Spleen (tissue), 11 donors: ENCODE measurements around the gene SMTN. TPM values are rescaled to one million over a fixed set of nuclear protein-coding genes. Genes with fewer than 3 reads are reported as not detected.

ENCODE experiments used
- DNase-seq: peaks from one replicate; pipeline ENCODE4 v3.0.0-alpha.2; 2020
- H3K27ac ChIP-seq, 8 donors: fragments of 200-600 bp; sonication (generic) in 7 of 8; 1 replicate in 4 of 8; 2 replicates in 4 of 8; pipeline versions ENCODE4 v1.5.0 to v1.8.0; 2016 to 2021; ENCODE audit warnings: inconsistent platforms in 4 of 8, mild to moderate bottlenecking in 4 of 8, moderate library complexity in 1 of 8
- H3K27me3 ChIP-seq, 7 donors: fragments of 200-600 bp; sonication (generic) in 6 of 7; replicated peaks in 1 of 7; 1 replicate in 4 of 7; 2 replicates in 3 of 7; pipeline versions ENCODE4 v1.5.0 to v1.8.0; 2016 to 2021; ENCODE audit warnings: inconsistent platforms in 3 of 7, mild to moderate bottlenecking in 1 of 7
- H3K36me3 ChIP-seq, 6 donors: fragments of 200-600 bp; sonication (generic) in 5 of 6; 1 replicate in 4 of 6; 2 replicates in 2 of 6; pipeline versions ENCODE4 v1.5.0 to v1.8.0; 2016 to 2021; ENCODE audit warnings: inconsistent platforms in 2 of 6
- H3K4me1 ChIP-seq, 6 donors: fragments of 200-600 bp; sonication (generic) in 5 of 6; 1 replicate in 3 of 6; 2 replicates in 3 of 6; pipeline versions ENCODE4 v1.5.0 to v1.8.0; 2016 to 2021; ENCODE audit warnings: inconsistent platforms in 3 of 6
- H3K4me3 ChIP-seq, 8 donors: fragments of 200-600 bp; sonication (generic) in 7 of 8; 1 replicate in 4 of 8; 2 replicates in 4 of 8; pipeline versions ENCODE4 v1.5.0 to v1.8.0; 2016 to 2021; ENCODE audit warnings: inconsistent platforms in 4 of 8, mild to moderate bottlenecking in 4 of 8, moderate library complexity in 2 of 8
- H3K9me3 ChIP-seq, 8 donors: fragments of 200-600 bp; sonication (generic) in 7 of 8; 1 replicate in 4 of 8; 2 replicates in 4 of 8; pipeline versions ENCODE4 v1.5.0 to v1.8.0; 2016 to 2021; ENCODE audit warnings: inconsistent platforms in 4 of 8
- POLR2A ChIP-seq, 3 donors: fragments of 450-650 bp; IDR thresholded peaks; one replicate each; pipeline ENCODE4 v1.5.1; 2017; ENCODE audit warnings: antibody characterized with exemption in 3 of 3, mild to moderate bottlenecking in 1 of 3
- POLR2AphosphoS5 ChIP-seq, 3 donors: sonication (generic); formaldehyde crosslinking; IDR thresholded peaks; one replicate each; pipeline ENCODE4 v1.5.1; 2017; ENCODE audit warnings: antibody characterized with exemption in 3 of 3
- WGBS, 5 donors: extraction: QIAGEN DNeasy Blood & Tissue Kit in 3 of 5; methylation state at CpG; one replicate each; pipeline versions ENCODE4 v1.1.5 to v1.1.7; 2013 to 2018; 5-methylcytosine and 5-hydroxymethylcytosine counted together
- intact Hi-C: fragments of 100-400 bp; cut with DNase I; formaldehyde crosslinking; loops from one replicate; pipeline ENCODE4 v1.15.0; 2023; ENCODE audit warnings: low total_unique reads
- polyA plus RNA-seq, 3 donors: library from polyadenylated mRNA; stranded (reverse); fragments of 200-250 nt; gene quantifications; one replicate each; pipeline ENCODE4 v1.2.1, GENCODE V29; 2013
- total RNA-seq, 7 donors: library from RNA; depleted of rRNA in 3 of 7; stranded (reverse); fragments of >200 nt in 3 of 7; fragmentation: NEBNext Ultra II Directional in 4 of 7; extraction: Animal tissue kit (Norgen Biotek cat#: 25700) in 4 of 7; gene quantifications; one replicate each; pipeline versions ENCODE4 v1.1.0 to v1.2.1, GENCODE V29; 2016 to 2021
- TF ChIP-seq, protein P1 (sequence below), 11 experiments: fragments of 200-600 bp in 7 of 11; fragments of 450-650 bp in 4 of 11; sonication (generic) in 4 of 11; IDR thresholded peaks in 8 of 11; conservative IDR thresholded peaks in 3 of 11; 1 replicate in 7 of 11; 2 replicates in 4 of 11; pipeline versions ENCODE4 v1.4.0 to v1.8.0; 2016 to 2021; ENCODE audit warnings: antibody characterized with exemption in 11 of 11, inconsistent platforms in 4 of 11, mild to moderate bottlenecking in 1 of 11
- donor health status: healthy with polysubstance abuse.
- donor health status: DM: no; HTN: no; CAD: no; lungs with moderate emphysema.
- donor health status: DM: no; HTN: no; CAD: no.
- donor health status: Bipolar disorder and iron deficiency.
- donor health status: healthy.
- donor health status: DM: no; HTN: no; CAD: no.
- donor health status: DM: yes; HTN: yes; CAD: no.

SMTN gene
- total and polyA plus RNA-seq, 10 donors, result 21.2 to 230 (median 158) TPM

- Histone ChIP-seq H3K4me1 (peaks cover 0 to 15% (median 2%) of the 10 kb centered on the region in 6 donors), H3K36me3 (no peaks in the 10 kb centered on the region), H3K27me3 (peaks cover 0 to 7% (median 0%) of the 10 kb centered on the region in 7 donors), H3K9me3 (no peaks in the 10 kb centered on the region), H3K4me3 (no peak overlapping the region), H3K27ac (no peak overlapping the region)
- TF ChIP-seq POLR2A (IDR thresholded peaks at IDR 0.05), result no peak
- TF ChIP-seq, protein P1, sequence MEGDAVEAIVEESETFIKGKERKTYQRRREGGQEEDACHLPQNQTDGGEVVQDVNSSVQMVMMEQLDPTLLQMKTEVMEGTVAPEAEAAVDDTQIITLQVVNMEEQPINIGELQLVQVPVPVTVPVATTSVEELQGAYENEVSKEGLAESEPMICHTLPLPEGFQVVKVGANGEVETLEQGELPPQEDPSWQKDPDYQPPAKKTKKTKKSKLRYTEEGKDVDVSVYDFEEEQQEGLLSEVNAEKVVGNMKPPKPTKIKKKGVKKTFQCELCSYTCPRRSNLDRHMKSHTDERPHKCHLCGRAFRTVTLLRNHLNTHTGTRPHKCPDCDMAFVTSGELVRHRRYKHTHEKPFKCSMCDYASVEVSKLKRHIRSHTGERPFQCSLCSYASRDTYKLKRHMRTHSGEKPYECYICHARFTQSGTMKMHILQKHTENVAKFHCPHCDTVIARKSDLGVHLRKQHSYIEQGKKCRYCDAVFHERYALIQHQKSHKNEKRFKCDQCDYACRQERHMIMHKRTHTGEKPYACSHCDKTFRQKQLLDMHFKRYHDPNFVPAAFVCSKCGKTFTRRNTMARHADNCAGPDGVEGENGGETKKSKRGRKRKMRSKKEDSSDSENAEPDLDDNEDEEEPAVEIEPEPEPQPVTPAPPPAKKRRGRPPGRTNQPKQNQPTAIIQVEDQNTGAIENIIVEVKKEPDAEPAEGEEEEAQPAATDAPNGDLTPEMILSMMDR (IDR thresholded peaks at IDR 0.05 in 8 of 11, conservative IDR thresholded peaks at IDR 0.05 in 3 of 11), result no peak
- no peak for TF ChIP-seq POLR2AphosphoS5 (IDR thresholded peaks at IDR 0.05)
- no peak for DNase-seq
- 69 to 91% (median 78%) methylated on average over 2 of the region's 2 CpGs for WGBS, 5 donors
- intact Hi-C loops, result no loop called here
Measured at GRCh38 chr22:31122196-31122531, 41.0 kb downstream of the SMTN start.

GRCh38 chr22:31122532-31123291 is 41.6 kb downstream of the SMTN start, which contains the start of gene INPP5J:
Gene INPP5J (plus strand): TSS chr22:31122966. CDS start chr22:31123015, 49 bp downstream.
- no peaks in the 10 kb centered on the region for H3K36me3 ChIP-seq
- H3K27me3 ChIP-seq, result peaks cover 0 to 12% (median 0%) of the 10 kb centered on the region in 7 donors
- TF ChIP-seq, protein P1 (IDR thresholded peaks at IDR 0.05 in 8 of 11, conservative IDR thresholded peaks at IDR 0.05 in 3 of 11), result no peak
- TF ChIP-seq POLR2AphosphoS5 (IDR thresholded peaks at IDR 0.05), result no peak
- DNase-seq, result peak; percentile 51
- peak within 1 kb of the TSS in 1 of 8 donors; percentile 22 for H3K4me3 ChIP-seq
- peaks cover 0 to 20% (median 4%) of the 10 kb centered on the region in 6 donors for H3K4me1 ChIP-seq
- intact Hi-C loops, result no loop called here
- no peaks in the 10 kb centered on the region for H3K9me3 ChIP-seq
- 41 to 75% (median 57%) methylated on average over 8 to 10 of the region's 10 CpGs for WGBS, 5 donors
- no peak within 1 kb of the TSS for H3K27ac ChIP-seq

DNA sequence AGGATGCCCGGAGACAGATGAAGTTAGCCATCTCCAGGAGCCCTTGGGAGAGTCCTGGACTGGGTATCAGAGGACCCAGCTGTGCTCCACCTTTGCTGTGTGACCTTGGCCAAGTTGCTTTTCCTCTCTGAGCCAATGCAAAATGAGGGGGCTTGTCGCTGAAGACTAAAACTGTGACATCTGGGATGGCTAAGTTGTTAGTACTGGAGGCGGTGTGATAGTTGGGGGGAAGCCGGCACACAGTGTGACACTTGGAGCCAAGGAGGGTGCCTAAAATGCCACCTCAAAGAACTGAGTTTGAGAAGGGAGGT is 42.1 kb downstream of the SMTN start:
- no peaks in the 10 kb centered on the region for H3K36me3 ChIP-seq
- intact Hi-C loops, result no loop called here
- peaks cover 0 to 17% (median 0%) of the 10 kb centered on the region in 7 donors for H3K27me3 ChIP-seq
- TF ChIP-seq POLR2AphosphoS5 (IDR thresholded peaks at IDR 0.05), result no peak
- TF ChIP-seq, protein P1 (IDR thresholded peaks at IDR 0.05 in 8 of 11, conservative IDR thresholded peaks at IDR 0.05 in 3 of 11), result no peak
- TF ChIP-seq POLR2A (IDR thresholded peaks at IDR 0.05), result no peak
- WGBS, 5 donors, result 81 to 88% (median 83%) methylated on average over 4 of the region's 4 CpGs
- no peaks in the 10 kb centered on the region for H3K9me3 ChIP-seq
- peaks cover 0 to 20% (median 4%) of the 10 kb centered on the region in 6 donors for H3K4me1 ChIP-seq
- no peak overlapping the region for H3K27ac ChIP-seq
- DNase-seq, result no peak
- H3K4me3 ChIP-seq, result peak overlapping the region in 1 of 8 donors; percentile 22

DNA sequence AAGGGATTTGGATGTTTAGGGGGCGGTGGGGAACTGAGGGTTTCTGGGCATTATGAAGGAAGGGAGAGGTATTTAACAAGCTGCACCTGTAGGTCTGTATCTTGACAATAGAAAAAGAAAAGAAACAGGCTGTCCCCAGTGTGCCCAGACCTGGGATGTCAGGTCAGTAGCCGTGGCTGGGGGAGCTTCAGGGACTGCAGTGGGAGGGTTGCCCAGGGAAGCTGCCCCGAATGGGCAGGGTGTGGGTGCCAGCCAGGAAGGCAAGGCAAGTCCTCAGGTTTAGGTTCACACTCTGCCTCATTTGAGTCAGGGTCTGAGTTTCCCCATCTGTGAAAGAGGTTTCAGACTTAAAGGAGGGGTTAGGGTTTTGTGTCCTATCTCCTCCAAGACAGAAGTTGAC is 43.2 kb downstream of the SMTN start:
- peak; percentile 43 for DNase-seq
- H3K27ac ChIP-seq, result no peak overlapping the region
- H3K9me3 ChIP-seq, result no peaks in the 10 kb centered on the region
- WGBS, 5 donors, result 78 to 96% (median 83%) methylated on average over 3 of the region's 3 CpGs
- no peaks in the 10 kb centered on the region for H3K36me3 ChIP-seq
- intact Hi-C loops, result no loop called here
- TF ChIP-seq POLR2A (IDR thresholded peaks at IDR 0.05), result no peak
- no peak for TF ChIP-seq POLR2AphosphoS5 (IDR thresholded peaks at IDR 0.05)
- TF ChIP-seq, protein P1 (IDR thresholded peaks at IDR 0.05 in 8 of 11, conservative IDR thresholded peaks at IDR 0.05 in 3 of 11), result no peak
- H3K4me3 ChIP-seq, result no peak overlapping the region
- peaks cover 0 to 16% (median 4%) of the 10 kb centered on the region in 6 donors for H3K4me1 ChIP-seq
- H3K27me3 ChIP-seq, result peaks cover 0 to 20% (median 0%) of the 10 kb centered on the region in 7 donors
